ENCODE data around the gene GRK6.
A peak's percentile ranks its signal among the peaks of the same experiment; 100 is the strongest.

The GRK6 gene

DNA sequence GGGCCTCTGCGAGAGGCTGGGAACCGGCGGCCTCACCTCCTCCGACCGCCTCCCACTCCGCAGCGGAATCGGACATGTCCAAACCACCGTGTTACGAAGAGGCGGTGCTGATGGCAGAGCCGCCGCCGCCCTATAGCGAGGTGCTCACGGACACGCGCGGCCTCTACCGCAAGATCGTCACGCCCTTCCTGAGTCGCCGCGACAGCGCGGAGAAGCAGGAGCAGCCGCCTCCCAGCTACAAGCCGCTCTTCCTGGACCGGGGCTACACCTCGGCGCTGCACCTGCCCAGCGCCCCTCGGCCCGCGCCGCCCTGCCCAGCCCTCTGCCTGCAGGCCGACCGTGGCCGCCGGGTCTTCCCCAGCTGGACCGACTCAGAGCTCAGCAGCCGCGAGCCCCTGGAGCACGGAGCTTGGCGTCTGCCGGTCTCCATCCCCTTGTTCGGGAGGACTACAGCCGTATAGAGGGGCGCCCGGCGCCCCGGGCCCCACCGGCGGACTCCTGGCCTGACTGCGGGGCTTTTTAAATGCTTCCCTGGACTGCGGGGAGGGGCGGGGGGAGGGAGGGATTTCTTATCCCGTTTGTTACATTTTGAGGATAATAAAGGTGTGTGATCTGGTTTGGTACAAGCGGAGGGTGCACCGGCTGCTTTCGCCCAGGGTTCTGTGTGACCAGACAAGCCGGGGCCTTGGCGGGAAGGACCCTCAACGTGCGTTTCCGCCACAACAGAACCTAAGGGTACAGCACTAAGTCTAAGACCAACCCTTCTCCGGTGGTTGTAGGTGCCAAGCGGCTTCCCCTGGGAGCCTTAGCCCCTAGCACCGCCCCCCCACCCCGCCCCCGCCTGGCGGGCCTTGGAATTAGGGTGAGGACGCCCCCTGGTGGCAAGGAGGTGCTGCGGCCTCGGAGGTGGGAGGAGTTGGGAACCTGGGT lies 29.4 kb downstream of the GRK6 start:
- no peaks in the 10 kb centered on the region for H3K36me3 Mint-ChIP-seq (ENCODE audit: low read depth)
- H3K4me3 Mint-ChIP-seq, result peak overlapping the region; percentile 79
- no peaks in the 10 kb centered on the region for H3K9me3 Mint-ChIP-seq
- peak overlapping the region; percentile 75 for H3K27ac Mint-ChIP-seq
- H3K4me1 Mint-ChIP-seq (ENCODE audit: low read depth), result peaks cover 6% of the 10 kb centered on the region
- peaks cover 20% of the 10 kb centered on the region for H3K27me3 Mint-ChIP-seq (ENCODE audit: low read depth)

DNA sequence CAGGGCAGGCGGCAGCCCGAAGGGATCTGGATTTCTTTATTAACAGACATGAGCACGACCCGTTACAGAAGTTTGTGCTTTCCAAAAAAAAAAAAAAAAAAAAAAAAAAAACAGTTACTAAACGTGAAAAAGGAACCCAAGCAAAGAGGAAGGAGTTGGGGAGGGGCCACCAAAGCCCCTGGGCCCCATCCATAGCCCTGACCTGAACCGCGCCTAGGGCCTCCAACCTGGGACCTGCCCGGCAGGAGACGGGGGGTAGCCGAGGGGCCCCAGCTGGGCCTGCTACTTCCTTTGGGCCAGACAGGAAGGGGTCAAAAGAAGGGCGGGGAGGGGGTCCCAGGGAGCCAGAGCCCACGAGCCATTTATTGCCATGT lies 30.1 kb downstream of the GRK6 start:
- H3K9me3 Mint-ChIP-seq, result no peaks in the 10 kb centered on the region
- H3K27me3 Mint-ChIP-seq (ENCODE audit: low read depth), result peaks cover 19% of the 10 kb centered on the region
- peaks cover 9% of the 10 kb centered on the region for H3K4me1 Mint-ChIP-seq (ENCODE audit: low read depth)
- no peaks in the 10 kb centered on the region for H3K36me3 Mint-ChIP-seq (ENCODE audit: low read depth)
- no peak overlapping the region for H3K27ac Mint-ChIP-seq
- peak overlapping the region; percentile 79 for H3K4me3 Mint-ChIP-seq

DNA sequence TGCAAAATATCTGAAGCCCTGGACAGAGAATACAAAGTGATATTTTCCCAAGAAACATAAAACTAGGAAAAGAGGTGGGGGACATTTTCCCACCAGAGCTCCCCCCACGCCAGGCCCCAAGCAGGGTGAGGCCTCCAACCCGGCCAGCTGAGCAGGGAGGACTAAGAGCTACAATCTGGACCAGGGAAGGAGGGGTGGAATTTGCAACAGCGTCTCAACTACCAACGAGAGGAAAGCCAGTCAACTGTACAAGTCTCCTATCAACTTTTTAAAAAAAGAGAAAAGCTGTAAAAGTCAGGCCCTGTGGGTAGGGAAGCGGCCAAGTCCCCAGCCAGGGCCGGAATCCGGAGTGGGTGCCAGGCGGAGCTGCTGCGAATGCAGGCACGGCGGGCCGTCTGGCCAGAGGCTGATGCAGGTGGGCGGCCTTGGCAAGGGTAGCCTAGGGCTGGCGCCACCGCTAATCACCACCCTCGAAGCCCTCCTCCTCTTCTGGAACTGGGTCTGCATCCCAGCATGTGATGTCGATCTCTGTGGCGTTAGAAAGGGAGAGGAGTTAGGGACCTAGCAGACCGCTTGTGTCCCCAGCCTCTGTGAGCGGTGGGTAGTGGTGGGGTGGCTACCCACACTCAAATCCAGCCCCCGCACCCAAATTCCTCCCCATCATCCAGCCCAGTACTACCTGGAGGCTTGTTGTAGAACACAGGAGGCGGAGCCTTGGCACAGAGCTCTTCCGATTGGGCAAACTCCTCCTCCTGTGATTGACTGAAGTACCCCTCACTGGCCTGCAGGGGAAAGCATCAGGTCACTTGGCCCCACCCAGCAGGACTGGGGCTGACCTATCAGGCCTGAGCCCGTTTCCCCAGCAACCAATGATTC lies 30.7 kb downstream of the GRK6 start:
- H3K27ac Mint-ChIP-seq, result peak overlapping the region; percentile 41
- peaks cover 15% of the 10 kb centered on the region for H3K27me3 Mint-ChIP-seq (ENCODE audit: low read depth)
- no peak overlapping the region for H3K4me3 Mint-ChIP-seq
- H3K36me3 Mint-ChIP-seq (ENCODE audit: low read depth), result no peaks in the 10 kb centered on the region
- H3K4me1 Mint-ChIP-seq (ENCODE audit: low read depth), result peaks cover 13% of the 10 kb centered on the region
- no peaks in the 10 kb centered on the region for H3K9me3 Mint-ChIP-seq

DNA sequence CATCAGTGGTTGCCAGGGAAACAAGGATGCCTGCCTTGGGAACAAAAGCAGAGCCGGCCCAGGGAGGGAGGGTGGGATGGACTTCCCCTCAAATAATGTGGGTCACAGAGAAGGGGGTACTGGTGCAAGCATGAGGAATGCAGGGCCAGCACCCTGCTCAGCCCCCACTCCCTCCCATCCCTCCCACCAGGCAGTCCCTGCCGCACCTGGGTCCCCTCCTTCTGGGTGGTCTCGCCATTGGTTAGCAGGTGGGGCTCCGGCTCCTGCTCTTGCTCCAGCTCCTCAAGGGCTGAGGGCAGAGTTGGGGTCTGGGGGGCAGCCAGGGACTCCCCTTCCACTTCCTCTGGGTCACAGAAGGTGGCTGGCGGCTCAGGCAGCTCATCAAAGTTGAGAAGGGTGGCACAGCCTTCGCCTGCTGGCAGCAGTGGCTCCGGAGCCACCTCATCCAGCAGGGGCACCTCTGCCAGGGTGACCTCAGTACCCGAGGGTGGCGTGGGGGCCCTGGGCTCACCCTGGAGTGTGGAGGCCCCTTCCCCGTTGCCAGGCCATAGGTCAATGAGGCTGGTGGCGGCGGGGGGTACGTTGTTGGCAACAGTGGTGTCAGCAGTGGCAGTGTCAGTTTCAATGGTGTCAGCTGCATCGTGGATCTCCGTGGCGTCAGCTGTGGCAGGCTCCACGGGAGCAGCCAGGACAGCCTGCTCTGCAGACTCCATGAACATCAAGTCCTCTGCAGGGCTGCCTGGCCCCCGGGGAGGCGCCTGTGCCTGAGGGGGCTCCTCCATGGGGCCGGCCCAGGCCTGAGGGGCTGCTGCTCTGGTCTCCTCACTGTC lies 31.6 kb downstream of the GRK6 start:
- Mint-ChIP-seq H3K36me3 (ENCODE audit: low read depth) (no peaks in the 10 kb centered on the region), H3K4me1 (ENCODE audit: low read depth) (peaks cover 18% of the 10 kb centered on the region), H3K27ac (no peak overlapping the region), H3K9me3 (no peaks in the 10 kb centered on the region), H3K27me3 (ENCODE audit: low read depth) (peaks cover 9% of the 10 kb centered on the region), H3K4me3 (no peak overlapping the region)

DNA sequence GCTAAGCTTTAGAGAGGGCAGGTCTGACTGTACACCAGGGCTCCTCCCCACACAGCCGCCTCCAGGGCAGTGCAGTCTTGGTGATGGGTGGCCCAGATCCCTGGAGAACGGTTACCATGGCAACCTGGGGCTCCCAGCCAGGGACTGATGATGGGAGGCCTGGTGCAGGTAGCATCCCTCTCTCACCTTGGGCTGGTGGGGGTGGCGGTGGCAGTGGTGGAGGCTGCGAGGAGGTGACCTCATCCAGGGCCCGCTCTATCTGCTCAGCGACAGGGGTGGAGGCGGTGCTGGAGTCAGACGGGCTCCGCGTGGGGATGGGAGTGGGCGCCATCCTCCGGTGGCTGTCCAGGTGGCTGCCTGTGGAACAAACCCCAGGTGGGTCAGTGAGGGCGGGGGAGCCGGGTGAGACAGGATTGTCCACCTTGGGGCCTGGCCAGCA lies 32.5 kb downstream of the GRK6 start:
- no peak overlapping the region for H3K4me3 Mint-ChIP-seq
- peaks cover 18% of the 10 kb centered on the region for H3K4me1 Mint-ChIP-seq (ENCODE audit: low read depth)
- no peaks in the 10 kb centered on the region for H3K36me3 Mint-ChIP-seq (ENCODE audit: low read depth)
- no peaks in the 10 kb centered on the region for H3K9me3 Mint-ChIP-seq
- no peak overlapping the region for H3K27ac Mint-ChIP-seq
- peaks cover under 1% of the 10 kb centered on the region for H3K27me3 Mint-ChIP-seq (ENCODE audit: low read depth)

DNA sequence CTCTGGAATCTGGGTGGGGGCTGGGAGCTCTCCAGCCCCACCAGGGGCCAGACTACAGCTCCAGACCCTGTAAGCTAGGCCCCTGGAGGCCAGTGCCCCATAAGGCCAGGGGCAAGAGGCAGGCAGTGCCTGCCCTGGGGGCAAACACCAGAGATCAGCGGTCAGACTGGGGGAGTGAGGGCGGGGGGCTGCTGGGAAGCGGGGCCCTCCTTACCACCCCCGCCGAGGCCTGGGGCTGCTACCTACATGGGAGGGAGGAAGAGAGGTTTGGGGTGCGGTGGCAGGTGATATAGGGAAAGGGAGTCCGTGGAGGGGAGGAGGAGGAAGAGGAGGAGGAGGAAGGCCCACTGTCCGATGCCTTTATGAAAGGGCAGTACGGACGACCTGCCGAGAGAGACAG lies 32.9 kb downstream of the GRK6 start:
- no peak overlapping the region for H3K27ac Mint-ChIP-seq
- no peaks in the 10 kb centered on the region for H3K9me3 Mint-ChIP-seq
- H3K36me3 Mint-ChIP-seq (ENCODE audit: low read depth), result no peaks in the 10 kb centered on the region
- H3K27me3 Mint-ChIP-seq (ENCODE audit: low read depth), result no peaks in the 10 kb centered on the region
- H3K4me1 Mint-ChIP-seq (ENCODE audit: low read depth), result peaks cover 18% of the 10 kb centered on the region
- no peak overlapping the region for H3K4me3 Mint-ChIP-seq

DNA sequence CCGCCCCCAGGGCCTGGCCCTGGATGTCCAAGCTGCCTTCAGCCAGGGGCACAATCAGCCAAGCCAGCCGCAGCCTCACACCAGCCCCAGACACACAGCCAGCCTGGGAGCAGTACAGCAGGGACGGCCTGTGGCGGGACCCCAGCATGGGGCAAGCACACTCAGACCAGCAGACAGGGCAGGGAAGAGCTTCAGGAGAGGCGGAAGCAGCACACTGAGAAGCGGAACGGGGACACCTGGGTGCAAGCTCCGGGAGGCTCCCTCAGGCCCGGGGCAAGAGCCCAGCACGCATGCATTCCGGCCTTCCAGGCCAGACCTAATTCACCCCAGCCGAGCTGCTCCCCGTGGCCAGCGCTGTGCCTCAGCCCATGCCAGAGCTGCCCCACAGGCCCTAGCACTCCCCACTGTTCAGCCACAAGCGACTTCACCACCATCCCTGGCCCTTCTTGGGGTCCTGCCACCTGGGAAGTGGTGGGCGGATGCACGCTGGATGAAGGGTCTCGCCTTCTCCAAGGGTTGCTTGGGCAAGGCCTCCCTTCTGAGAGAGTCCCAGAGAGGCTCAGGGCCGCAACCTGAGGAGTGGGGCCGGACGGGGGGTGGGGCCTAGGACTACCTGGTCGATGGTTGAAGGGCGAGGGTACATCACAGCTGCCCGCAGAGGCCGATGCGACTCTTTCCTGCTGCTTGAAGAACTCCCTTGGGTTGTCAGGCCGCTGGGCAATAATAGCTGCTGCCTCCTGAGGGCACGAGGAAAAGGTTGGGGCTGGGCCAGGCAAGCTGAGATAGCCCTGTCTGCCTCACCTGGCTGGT lies 33.5 kb downstream of the GRK6 start:
- no peaks in the 10 kb centered on the region for H3K27me3 Mint-ChIP-seq (ENCODE audit: low read depth)
- no peak overlapping the region for H3K27ac Mint-ChIP-seq
- no peak overlapping the region for H3K4me3 Mint-ChIP-seq
- H3K9me3 Mint-ChIP-seq, result no peaks in the 10 kb centered on the region
- no peaks in the 10 kb centered on the region for H3K36me3 Mint-ChIP-seq (ENCODE audit: low read depth)
- H3K4me1 Mint-ChIP-seq (ENCODE audit: low read depth), result peaks cover 18% of the 10 kb centered on the region

DNA sequence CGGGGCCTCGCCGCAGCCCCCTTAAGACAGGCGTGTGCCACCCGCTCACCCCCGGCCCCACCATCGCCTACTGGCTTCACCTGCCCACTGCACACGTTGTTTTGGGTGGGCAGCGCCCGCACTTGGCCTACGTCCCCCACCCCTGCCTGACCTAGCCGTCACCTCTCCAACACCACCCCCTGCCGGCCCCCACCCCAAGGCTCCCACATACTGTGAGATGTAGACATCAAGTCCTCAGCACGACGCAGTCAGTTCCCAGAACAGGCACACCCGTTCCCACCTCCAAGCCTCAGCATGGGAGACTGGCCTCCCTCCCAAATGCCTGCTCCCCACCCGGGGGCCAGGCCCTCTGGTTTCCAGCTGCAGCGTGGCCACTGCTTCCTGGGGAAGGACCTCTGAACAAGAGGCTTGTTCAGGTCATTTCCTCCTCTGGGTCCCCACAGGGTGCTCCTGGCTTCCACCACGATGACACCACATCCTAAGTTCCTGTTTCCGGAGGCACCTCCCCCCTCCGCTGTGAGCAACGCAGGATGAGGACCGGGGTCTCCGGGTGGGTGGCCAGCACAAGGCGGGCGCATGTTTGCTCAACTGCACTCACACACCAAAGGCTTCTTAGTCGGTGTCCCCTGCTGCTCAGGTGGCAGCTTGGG lies 35.7 kb downstream of the GRK6 start:
- H3K4me3 Mint-ChIP-seq, result peak overlapping the region; percentile 37
- H3K4me1 Mint-ChIP-seq (ENCODE audit: low read depth), result peaks cover 15% of the 10 kb centered on the region

DNA sequence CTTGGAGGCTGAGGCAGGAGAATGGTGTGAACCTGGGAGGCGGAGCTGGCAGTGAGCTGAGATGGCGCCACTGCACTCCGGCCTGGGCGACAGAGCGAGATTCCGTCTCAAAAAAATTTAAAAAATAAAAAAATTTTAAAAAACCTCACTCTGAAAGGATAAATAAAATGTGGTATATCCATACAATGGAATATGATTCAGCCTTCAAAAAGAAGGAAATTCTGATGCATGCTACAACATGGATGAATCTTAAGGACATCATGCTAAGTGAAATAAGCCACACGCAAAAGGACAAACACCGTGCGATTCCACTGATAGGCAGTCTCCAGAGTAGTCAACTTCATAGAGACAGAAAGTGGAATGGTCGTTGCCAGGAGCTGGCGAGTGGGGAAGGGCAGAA lies 38.6 kb downstream of the GRK6 start:
- H3K27me3 Mint-ChIP-seq (ENCODE audit: low read depth), result no peaks in the 10 kb centered on the region
- H3K4me3 Mint-ChIP-seq, result no peak overlapping the region
- H3K36me3 Mint-ChIP-seq (ENCODE audit: low read depth), result no peaks in the 10 kb centered on the region

More for the DNA sequence above, 35.7 kb downstream of the GRK6 start:
- H3K9me3 Mint-ChIP-seq, result no peaks in the 10 kb centered on the region
- H3K27ac Mint-ChIP-seq, result no peak overlapping the region
- H3K36me3 Mint-ChIP-seq (ENCODE audit: low read depth), result no peaks in the 10 kb centered on the region
- H3K27me3 Mint-ChIP-seq (ENCODE audit: low read depth), result no peaks in the 10 kb centered on the region

DNA sequence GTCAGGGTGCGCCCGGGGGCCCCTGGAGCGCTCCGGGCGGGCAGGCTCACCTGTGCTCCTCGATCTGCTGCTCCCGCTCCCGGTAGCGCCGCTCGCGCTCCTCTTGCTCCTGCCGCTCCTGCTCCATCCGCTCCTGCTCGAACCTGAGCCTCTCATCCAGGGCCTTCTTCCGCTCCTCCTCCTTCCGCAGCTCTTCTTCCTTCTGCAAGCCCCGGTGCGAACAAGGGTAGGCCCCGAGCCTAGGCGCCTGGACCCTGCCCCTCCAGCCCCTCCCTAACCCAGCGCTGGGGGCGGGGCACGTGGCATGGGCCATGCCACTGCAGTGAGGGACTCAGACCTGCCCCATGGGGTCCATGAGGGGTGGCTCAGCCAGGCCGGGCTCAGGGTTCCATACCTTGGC lies 40.4 kb downstream of the GRK6 start:
- no peak overlapping the region for H3K27ac Mint-ChIP-seq
- H3K9me3 Mint-ChIP-seq, result no peaks in the 10 kb centered on the region
- peaks cover 11% of the 10 kb centered on the region for H3K4me1 Mint-ChIP-seq (ENCODE audit: low read depth)
- no peaks in the 10 kb centered on the region for H3K27me3 Mint-ChIP-seq (ENCODE audit: low read depth)
- no peak overlapping the region for H3K4me3 Mint-ChIP-seq
- no peaks in the 10 kb centered on the region for H3K36me3 Mint-ChIP-seq (ENCODE audit: low read depth)

More for the DNA sequence above, 38.6 kb downstream of the GRK6 start:
- Mint-ChIP-seq H3K27ac (no peak overlapping the region), H3K9me3 (no peaks in the 10 kb centered on the region), H3K4me1 (ENCODE audit: low read depth) (peaks cover 12% of the 10 kb centered on the region)

DNA sequence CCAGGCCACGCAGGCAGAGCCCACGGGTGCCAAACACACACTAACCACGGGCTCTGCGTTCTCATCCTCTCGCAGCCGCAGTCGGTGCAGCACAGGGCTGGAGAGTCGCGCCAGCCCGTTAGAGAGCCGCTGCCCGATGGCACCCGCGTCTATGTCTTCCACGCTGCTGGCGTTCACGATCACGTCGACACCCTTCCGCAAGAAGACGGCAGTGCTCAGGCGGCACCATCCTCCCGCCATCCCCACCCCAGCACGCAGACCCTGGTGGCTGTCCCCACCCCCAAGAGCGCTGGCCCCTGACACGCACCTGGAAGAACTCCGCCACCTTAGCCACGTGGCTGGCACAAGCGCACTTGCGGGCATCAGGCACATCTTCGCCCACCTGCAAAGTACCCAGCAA lies 41.0 kb downstream of the GRK6 start:
- H3K27me3 Mint-ChIP-seq (ENCODE audit: low read depth), result no peaks in the 10 kb centered on the region
- H3K36me3 Mint-ChIP-seq (ENCODE audit: low read depth), result no peaks in the 10 kb centered on the region
- no peak overlapping the region for H3K27ac Mint-ChIP-seq
- H3K4me3 Mint-ChIP-seq, result no peak overlapping the region
- peaks cover 5% of the 10 kb centered on the region for H3K4me1 Mint-ChIP-seq (ENCODE audit: low read depth)
- H3K9me3 Mint-ChIP-seq, result no peaks in the 10 kb centered on the region

DNA sequence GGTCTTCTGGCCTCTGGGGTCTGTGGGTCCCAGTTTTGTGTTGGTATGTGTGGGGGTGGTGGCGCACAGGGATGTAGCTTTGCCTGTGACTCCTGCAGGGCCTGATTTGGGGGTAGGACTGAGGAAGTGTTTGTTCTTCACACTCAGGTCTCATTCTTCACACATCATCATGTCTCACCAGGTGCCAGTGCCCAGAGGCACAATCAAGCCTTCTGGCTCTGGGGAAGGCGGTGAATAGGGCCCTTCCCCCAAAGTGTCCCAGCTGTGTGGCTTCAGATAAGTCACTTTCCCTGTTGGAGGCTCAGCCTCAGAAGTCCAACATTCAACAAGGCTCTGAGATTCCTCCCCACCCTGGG lies 41.8 kb downstream of the GRK6 start:
- no peaks in the 10 kb centered on the region for H3K9me3 Mint-ChIP-seq

More for the DNA sequence above, 41.8 kb downstream of the GRK6 start:
- Mint-ChIP-seq H3K4me1 (ENCODE audit: low read depth) (peaks cover 3% of the 10 kb centered on the region), H3K4me3 (no peak overlapping the region), H3K27ac (no peak overlapping the region), H3K36me3 (ENCODE audit: low read depth) (no peaks in the 10 kb centered on the region), H3K27me3 (ENCODE audit: low read depth) (no peaks in the 10 kb centered on the region)

Measured in T-helper 1 cell treated with Interleukin-12 subunit alpha and Interleukin-12 subunit beta and Interleukin-4 antibody, amounts not matched to agents 30 μg/mL and 1 μg/mL, for 36 hours (primary cell).